Activated T-cell treated with anti-CD3 and anti-CD28 coated beads for 4 hours (primary cell): ENCODE data around the gene SLC22A23.
"Not testable (repeated sequence)": the region's sequence is repeated elsewhere in the genome, so short reads cannot be mapped to it uniquely, and the experiment has no call there.

ENCODE experiments used
- DNase-seq: peaks from one replicate; pipeline ENCODE4 v3.0.0-alpha.2; 2020

Gene SLC22A23

GRCh38 chr6:3259491-3259958, 197.3 kb downstream of the SLC22A23 start:
- DNase-seq = no peak

- DNase-seq = peak; percentile 96
These were observed 197.9 kb downstream of the SLC22A23 start, which contains the start of gene PSMG4 for GRCh38 chr6:3258720-3259490. Gene PSMG4, plus strand, starts transcription at chr6:3258947. Its CDS starts 76 bp downstream, at chr6:3259023.

DNA sequence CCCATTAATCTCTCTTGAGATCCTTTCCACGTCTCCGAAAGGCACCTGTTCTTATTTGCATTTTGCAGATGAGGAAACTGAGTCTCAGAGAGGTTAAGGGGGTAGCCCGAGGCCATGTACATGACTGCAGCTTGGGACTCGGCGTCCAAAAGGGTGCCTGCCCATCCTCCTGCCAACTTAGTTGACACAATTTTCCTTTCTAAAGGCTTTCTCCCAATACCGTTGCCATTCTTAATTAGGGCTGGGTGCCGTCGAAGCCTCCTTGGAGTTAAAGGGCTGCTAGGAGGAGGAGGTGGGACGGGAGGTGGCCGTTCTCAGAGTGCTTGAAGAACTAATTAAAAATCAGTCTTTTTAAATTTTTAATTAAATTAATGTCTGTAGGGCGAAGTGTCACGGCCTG, 198.6 kb downstream of the SLC22A23 start:
- no peak for DNase-seq

GRCh38 chr6:3253597-3253961, 203.3 kb downstream of the SLC22A23 start:
- no peak for DNase-seq

GRCh38 chr6:3252861-3253596, 203.8 kb downstream of the SLC22A23 start:
- DNase-seq = no peak

- DNase-seq = no peak
These were observed 204.5 kb downstream of the SLC22A23 start for GRCh38 chr6:3252369-3252768.

GRCh38 chr6:3251462-3252314, 205.2 kb downstream of the SLC22A23 start:
- DNase-seq = peak; percentile 82

DNA sequence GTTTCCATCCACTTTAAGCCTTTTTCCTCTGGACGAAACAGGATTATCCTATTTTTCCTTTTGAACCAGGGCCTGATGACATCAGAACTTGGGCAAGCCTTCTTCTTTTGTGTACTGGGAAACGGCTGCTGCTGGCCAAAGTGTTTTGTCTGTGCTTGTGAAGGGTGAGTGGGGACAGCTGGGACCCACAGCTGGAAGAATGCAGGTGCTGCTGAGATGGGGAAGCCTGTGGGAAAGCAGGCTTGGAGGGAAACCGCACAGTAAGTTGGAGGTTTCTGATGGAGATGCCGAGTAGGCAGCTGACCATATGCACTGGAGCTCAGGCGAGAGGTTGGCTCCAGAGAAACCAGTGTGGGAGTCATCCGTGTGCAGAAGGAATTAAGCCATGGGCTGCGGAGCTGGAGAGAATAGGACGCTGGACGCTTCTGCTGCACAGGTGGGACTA, 206.6 kb downstream of the SLC22A23 start:
- DNase-seq = no peak

- no peak for DNase-seq
These were observed 207.0 kb downstream of the SLC22A23 start for GRCh38 chr6:3249821-3250220.

- DNase-seq = no peak
These were observed 209.3 kb downstream of the SLC22A23 start for GRCh38 chr6:3247255-3248146.

DNA sequence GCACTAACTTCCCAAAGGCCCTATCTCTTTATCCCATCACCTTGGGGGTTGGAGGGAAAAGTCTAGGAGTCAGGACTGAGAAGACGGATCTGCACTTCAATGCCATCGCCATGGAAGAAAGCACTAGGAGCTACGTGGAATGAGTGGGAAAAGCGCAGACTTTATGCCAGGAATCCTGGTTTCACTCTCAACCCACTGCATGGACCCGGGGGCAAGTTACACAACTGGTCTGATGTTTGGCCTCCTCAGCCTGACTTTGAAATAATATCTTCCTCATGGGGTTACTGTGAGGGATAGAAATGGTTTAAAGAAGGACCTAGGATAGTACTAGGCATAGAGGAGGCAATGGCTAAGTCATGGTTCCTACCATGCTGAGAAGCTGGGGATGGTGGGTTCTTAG, 211.6 kb downstream of the SLC22A23 start:
- DNase-seq = no peak

- DNase-seq = not testable (repeated sequence)
These were observed 212.1 kb downstream of the SLC22A23 start for GRCh38 chr6:3244832-3245161.

DNA sequence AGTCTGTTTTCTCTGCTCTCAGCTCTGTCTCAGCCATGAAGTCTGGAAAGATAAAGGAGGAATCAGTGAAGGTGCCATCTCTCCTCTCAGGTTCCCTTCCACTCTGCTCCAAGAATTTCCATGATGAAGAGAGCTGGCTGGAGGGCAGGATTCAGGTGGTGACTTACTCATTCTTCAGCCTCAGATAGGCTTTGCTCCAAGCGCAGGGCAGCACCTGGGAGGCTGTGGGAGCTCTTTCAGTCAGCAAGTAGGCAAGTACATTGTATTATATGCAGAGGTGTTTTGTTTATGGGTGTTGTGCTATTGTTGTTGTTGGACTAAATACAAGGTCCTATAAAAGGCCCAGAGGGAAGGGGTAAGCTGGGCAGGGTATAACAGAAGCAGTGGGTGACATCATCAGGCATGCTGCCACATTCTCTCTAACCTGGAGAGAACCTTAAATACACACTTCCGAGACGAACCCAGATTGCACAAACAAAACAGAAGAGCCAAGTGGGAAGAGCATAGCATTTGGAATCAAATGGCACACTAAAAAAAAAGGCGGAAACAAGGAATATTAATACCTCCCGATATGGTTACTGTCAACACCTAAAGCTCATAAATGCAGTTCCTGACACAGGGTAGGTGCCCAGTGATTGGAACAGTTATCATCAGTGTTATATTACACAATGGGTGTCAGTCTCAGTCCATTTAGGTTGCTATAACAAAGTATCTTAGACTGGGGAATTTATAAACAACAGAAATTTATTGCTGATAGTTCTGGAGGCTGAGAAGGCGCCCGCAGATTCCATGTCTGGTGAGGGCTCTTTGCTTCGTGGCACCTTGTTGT, 212.6 kb downstream of the SLC22A23 start:
- DNase-seq = no peak

DNA sequence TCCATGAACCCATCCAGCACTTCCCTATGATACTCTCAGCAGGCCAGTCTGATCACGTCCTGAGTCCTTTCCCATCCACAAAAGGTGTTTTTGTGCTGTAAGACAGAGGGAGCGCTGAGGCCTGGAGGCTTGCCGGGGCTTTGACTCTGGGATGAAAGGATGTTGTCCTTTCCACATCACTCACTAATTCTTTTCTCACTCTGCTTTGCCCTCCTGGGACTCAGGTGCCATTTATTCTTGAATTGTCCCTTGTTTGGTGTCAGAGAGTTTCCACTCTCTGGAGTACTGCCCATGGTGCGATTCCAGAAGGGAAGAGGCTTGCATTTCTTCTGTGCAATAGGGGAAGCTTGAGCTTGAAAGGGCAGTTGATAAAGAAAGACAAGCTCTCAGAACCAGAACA, 214.1 kb downstream of the SLC22A23 start:
- no peak for DNase-seq

DNA sequence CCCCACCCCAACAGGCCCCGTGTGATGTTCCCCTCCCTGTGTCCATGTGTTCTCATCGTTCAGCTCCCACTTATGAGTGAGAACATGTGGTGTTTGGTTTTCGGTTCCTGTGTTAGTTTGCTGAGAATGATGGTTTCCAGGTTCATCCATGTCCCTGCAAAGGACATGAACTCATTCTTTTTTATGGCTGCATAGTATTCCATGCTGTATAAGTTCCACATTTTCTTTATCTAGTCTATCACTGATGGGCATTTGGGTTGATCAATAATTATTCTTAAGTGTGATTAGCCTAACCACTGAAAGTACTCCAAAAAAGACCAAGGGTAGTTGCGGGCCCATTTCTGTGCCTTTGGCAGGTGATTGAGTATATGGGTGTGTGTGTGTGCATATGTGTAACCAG, 215.1 kb downstream of the SLC22A23 start:
- not testable (repeated sequence) for DNase-seq

- no peak for DNase-seq
These were observed 216.3 kb downstream of the SLC22A23 start for GRCh38 chr6:3240595-3240994.

GRCh38 chr6:3239110-3239830, 217.6 kb downstream of the SLC22A23 start:
- no peak for DNase-seq

- DNase-seq = no peak
These were observed 218.8 kb downstream of the SLC22A23 start for GRCh38 chr6:3237761-3238662.

DNA sequence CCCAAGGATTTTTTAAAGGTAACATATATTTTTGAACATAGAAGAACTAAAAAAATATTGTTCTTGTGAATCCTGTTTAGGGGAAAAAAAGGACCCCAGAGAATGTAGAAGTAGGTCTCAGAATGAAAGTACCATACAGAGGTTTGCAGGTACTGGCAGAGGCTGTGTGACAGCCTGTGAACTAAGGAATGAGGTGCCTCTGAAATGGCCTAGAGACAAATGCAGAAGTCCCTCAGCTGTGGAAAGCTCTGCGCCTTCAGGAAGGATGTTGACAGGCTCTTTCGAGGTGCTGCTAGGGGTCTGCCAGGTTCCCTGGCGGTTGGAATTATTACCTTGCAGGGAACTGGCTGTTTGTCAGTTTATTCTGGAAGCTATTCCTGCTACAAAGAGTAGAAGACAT, 220.8 kb downstream of the SLC22A23 start:
- no peak for DNase-seq
